Measurements from ENCODE around the gene SSNA1. TPM values are rescaled to one million over a fixed set of nuclear protein-coding genes. Genes with fewer than 3 reads are reported as not detected.

The SSNA1 gene, protein sequence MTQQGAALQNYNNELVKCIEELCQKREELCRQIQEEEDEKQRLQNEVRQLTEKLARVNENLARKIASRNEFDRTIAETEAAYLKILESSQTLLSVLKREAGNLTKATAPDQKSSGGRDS
- 10 to 100 TPM; 42.0 to 97.5 (median 62.8) TPM for total RNA-seq

DNA sequence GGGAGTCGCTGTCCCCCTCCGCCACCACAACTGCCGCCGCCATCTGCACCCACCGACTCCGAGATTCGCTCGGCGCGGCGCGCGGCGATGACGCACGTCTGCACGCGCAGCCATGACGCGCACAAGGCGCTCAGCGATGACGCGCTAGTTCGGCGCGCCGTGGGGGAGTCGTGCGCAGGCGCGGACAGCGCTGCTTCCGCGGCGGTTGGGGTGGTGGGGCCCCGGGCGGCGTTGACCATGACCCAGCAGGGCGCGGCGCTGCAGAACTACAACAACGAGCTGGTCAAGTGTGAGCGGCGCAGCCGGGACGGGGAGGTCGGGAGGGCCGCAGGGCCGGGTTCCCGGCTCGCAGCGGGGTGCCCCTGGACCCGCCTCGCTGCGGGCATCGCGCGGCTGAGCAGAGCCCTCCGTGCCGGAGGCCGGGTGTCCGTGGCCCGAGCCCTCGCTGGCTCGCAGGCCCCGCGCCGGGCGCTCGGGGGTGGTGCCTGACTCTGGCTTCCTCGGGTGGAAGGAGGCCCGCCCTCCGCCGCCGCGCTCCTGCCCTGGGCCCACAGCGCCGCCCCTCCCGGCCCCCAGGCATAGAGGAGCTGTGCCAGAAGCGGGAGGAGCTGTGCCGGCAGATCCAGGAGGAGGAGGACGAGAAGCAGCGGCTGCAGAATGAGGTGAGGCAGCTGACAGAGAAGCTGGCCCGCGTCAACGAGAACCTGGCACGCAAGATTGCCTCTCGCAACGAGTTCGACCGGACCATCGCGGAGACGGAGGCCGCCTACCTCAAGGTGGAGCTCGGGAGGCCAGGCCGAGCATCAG lies at the start of gene SSNA1, which contains the start of gene ANAPC2:
Gene SSNA1 (plus strand): TSS at position 187 of the 807 bp plus-strand sequence. CDS start 51 bp downstream, at position 238.
Gene ANAPC2 (minus strand): TSS at position 71 of the 807 bp plus-strand sequence. CDS start 28 bp downstream, at position 43.
- WGBS, 2 donors: 0% methylated on average over 15 of the region's 98 CpGs; no CpG with 5 or more reads in 1 of the 2 donors

DNA sequence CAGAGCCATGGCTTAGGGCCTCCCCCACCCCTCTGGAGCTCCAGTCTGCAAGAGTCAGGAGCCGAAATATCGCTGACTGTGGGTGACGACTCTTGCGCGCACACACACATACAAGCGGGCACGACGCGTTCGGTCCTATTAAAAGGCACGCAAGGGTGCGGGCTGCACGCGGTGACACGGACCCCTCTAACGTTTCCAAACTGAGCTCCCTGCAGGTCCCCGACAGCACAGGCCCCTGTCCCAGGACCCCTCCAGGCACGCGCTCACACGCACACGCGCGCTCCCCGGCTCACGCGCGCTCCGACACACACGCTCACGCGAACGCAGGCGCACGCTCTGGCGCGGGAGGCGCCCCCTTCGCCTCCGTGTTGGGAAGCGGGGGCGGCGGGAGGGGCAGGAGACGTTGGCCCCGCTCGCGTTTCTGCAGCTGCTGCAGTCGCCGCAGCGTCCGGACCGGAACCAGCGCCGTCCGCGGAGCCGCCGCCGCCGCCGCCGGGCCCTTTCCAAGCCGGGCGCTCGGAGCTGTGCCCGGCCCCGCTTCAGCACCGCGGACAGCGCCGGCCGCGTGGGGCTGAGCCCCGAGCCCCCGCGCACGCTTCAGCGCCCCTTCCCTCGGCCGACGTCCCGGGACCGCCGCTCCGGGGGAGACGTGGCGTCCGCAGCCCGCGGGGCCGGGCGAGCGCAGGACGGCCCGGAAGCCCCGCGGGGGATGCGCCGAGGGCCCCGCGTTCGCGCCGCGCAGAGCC lies 49.6 kb upstream of the SSNA1 start, which contains the start of gene GRIN1:
Gene GRIN1 (plus strand): TSS at position 433 of the 746 bp plus-strand sequence. CDS start 333 bp downstream, outside the sequence.
- Histone ChIP-seq H3K36me3 (no peaks in the 10 kb centered on the region), H3K27me3 (peaks cover 17% of the 10 kb centered on the region), H3K4me3 (replicated peaks in 1 of 3) (no peak within 1 kb of the TSS), H3K9me3 (no peaks in the 10 kb centered on the region), H3K4me1 (peaks cover 0 to 3% of the 10 kb centered on the region in 2 donors), H3K27ac (no peak within 1 kb of the TSS)
- intact Hi-C loops (cut with DNase I): no loop called here
- WGBS, 2 donors: 23% methylated on average over 6 of the region's 104 CpGs; no CpG with 5 or more reads in 1 of the 2 donors
- TF ChIP-seq POLR2A (IDR thresholded peaks at IDR 0.05) (no peak), CTCF (IDR thresholded peaks at IDR 0.05) (no peak)
- peak; percentile 41 to 50 for DNase-seq

More for the DNA sequence above, at the start of gene SSNA1, which contains the start of gene ANAPC2:
- Histone ChIP-seq H3K36me3 (peaks cover 15 to 26% of the 10 kb centered on the region in 2 donors), H3K4me1 (peaks cover 29 to 30% of the 10 kb centered on the region in 2 donors), H3K9me3 (no peaks in the 10 kb centered on the region), H3K27me3 (no peaks in the 10 kb centered on the region), H3K4me3 (replicated peaks in 1 of 3) (peak within 1 kb of the TSS; percentile 70 to 90 (median 86)), H3K27ac (peak within 1 kb of the TSS; percentile 70 to 88 (median 86))
- TF ChIP-seq CTCF (IDR thresholded peaks at IDR 0.05): peak in 2 of 6 experiments; percentile 28 to 53
- peak; percentile 31 to 87 for TF ChIP-seq POLR2A (IDR thresholded peaks at IDR 0.05)
- peak; percentile 92 to 93 for DNase-seq
- intact Hi-C loops (cut with DNase I): loop anchor here (5.0 kb wide), 1 partner anchor 39 kb away; the partner anchor contains the start of genes CYSRT1 and RNF224

GRCh38 chr9:137139468-137140150 lies 48.9 kb upstream of the SSNA1 start:
- Histone ChIP-seq H3K27me3 (peaks cover 17% of the 10 kb centered on the region), H3K27ac (no peak overlapping the region), H3K4me3 (replicated peaks in 1 of 3) (no peak overlapping the region), H3K9me3 (no peaks in the 10 kb centered on the region), H3K4me1 (peaks cover 0 to 3% of the 10 kb centered on the region in 2 donors), H3K36me3 (no peaks in the 10 kb centered on the region)
- DNase-seq: no peak
- intact Hi-C loops (cut with DNase I): no loop called here
- WGBS, 2 donors: 61 to 72% methylated on average over 15 to 17 of the region's 37 CpGs
- TF ChIP-seq CTCF (IDR thresholded peaks at IDR 0.05): no peak
- no peak for TF ChIP-seq POLR2A (IDR thresholded peaks at IDR 0.05)

GRCh38 chr9:137140151-137141012 lies 48.1 kb upstream of the SSNA1 start:
- Histone ChIP-seq H3K4me3 (replicated peaks in 1 of 3) (no peak overlapping the region), H3K27me3 (peaks cover 17% of the 10 kb centered on the region), H3K4me1 (peaks cover 0 to 3% of the 10 kb centered on the region in 2 donors), H3K36me3 (no peaks in the 10 kb centered on the region), H3K27ac (no peak overlapping the region), H3K9me3 (no peaks in the 10 kb centered on the region)
- 63 to 69% methylated on average over 13 to 25 of the region's 26 CpGs for WGBS, 2 donors
- intact Hi-C loops (cut with DNase I): no loop called here
- DNase-seq: no peak
- no peak for TF ChIP-seq CTCF (IDR thresholded peaks at IDR 0.05)
- TF ChIP-seq POLR2A (IDR thresholded peaks at IDR 0.05): no peak

Measured in thyroid gland (tissue), 4 donors.